HL-60/S4 treated with retinoic acid at 250 ng/mL for 4 days and 3 days (cell line): ENCODE measurements around the gene SERPINB7.
"Not testable (repeated sequence)": the region's sequence is repeated elsewhere in the genome, so short reads cannot be mapped to it uniquely, and the experiment has no call there.

ENCODE experiments used
- in situ Hi-C: fragments of 300-500 bp; cut with MboI; formaldehyde crosslinking; loops from 2 replicates; pipeline ENCODE4 v1.7.0; 2022; ENCODE audit warnings: low sequenced_read_pairs

SERPINB7 gene, protein sequence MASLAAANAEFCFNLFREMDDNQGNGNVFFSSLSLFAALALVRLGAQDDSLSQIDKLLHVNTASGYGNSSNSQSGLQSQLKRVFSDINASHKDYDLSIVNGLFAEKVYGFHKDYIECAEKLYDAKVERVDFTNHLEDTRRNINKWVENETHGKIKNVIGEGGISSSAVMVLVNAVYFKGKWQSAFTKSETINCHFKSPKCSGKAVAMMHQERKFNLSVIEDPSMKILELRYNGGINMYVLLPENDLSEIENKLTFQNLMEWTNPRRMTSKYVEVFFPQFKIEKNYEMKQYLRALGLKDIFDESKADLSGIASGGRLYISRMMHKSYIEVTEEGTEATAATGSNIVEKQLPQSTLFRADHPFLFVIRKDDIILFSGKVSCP

DNA sequence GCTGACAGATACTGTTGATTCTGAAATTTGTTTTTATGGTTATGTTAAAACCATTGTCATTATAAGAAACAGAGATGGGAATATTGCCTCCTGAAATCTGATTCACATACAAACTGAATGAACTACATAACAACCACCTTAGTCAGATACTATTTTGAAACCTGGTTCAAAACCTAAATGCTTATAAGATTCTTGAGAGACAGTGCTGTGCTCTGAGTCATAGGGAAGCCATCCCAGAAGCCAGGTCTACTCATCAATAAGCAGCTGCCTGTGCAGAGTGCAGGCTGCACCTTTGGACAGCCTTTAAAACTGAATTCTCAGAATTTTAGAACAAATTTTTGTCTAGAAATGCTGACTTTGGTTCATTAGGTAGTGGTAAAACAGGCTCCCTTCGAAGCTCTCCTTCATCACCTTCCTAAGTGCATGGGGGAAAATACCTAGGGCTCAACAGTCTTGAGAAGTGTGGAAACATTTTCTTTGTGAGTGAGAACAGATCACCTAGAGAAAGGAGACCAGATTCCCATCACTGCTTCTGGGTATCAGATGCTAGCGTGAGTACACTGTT is at the start of gene SERPINB7:
Gene SERPINB7, plus strand, starts transcription at position 253 of the 565 bp plus-strand sequence. CDS start 6,955 bp downstream, outside the sequence.
- in situ Hi-C loops = no loop called here

DNA sequence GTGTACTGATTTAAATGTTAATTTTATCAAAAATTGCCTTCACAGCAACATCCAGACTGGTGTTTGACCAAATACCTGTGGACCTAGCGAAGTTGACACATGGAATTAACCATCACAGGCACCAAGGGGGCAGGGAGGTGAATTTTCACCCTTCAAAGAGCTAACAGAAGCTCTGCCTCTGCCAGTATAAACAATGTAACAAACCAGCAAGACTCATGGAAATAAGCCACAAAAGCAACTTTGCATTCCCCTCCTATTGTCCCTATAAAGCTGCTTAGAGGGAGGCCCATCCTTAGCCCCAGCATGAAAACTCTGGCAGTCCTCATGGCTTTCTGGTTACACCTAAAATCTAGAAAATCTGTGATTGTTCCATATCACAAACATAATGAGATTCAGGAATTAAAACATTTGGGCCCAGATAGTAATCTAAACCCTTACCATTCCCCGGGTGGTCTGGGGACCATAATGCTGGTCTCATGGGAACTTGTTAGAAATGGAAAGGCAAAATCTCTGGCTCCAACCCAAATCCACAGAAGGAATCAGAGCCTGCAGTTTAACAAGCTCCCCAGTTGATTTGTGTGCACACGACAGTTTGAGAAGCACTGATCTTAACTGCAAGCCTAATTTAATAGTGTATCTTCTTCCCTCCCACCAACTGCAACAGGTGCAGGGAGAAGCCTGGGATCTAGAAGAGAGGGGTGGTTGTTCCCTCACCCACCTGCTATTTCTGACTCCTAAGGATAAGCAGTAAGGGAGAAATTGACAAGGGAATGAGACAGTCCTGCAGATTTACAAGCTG is 49.3 kb upstream of the SERPINB7 start:
- in situ Hi-C loops = no loop called here

DNA sequence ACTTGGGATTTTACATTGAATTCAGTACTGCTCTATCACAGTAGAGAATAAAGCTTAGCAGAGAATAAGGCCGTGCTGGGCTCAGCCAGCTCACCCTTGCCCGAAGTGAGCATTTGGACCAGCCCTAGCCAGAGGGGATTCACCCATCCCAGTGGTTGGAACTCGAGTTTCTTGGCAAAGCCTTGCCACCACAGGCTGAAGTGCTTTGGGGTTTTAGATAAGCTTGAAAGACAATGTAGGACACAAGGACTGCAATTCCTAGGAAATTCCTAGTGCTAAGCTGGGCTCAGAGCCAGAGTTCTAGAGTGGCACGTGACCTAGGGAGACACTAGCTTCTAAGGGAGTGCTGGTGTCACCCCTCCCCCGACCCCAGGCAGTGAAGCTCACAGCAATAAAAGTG is 44.4 kb upstream of the SERPINB7 start:
- in situ Hi-C loops = no loop called here

DNA sequence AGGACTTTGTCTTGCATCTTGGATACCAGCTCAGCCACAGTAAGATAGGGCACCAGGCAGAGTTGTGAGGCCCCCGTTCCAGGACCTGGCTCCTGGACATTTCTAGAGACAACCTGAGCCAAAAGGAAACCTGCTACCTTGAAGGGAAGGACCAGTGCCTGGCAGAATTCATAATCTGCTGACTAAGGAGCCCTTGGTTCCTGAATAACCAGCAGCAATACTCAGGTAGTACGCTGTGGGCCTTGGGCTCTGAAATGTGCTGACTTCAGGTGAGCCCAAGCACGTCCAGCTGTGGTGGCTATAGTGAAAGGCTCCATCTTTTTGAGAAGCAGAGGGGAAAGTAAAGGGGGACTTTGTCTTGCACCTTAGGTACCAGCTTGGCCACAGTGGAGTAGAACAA is 44.0 kb upstream of the SERPINB7 start:
- in situ Hi-C loops = no loop called here

DNA sequence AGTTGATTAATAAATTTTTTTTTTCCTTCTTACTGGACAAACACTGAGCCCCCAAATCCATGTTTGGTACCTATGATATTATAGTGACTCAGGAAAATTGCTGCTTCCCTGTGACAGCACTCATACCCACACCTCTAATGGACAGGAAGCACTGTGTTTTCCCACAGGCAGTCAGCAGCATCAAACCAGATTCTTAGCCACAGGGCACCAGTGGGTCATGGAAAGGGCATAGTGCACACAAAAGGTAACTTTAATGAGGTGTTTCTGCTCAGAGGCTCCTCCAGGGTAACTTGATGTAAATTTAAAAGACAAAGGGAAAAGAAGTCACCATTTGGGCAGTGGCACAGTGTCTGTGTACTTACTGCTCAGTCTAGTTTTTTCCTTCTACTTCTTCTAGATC is 38.3 kb upstream of the SERPINB7 start:
- in situ Hi-C loops = no loop called here

DNA sequence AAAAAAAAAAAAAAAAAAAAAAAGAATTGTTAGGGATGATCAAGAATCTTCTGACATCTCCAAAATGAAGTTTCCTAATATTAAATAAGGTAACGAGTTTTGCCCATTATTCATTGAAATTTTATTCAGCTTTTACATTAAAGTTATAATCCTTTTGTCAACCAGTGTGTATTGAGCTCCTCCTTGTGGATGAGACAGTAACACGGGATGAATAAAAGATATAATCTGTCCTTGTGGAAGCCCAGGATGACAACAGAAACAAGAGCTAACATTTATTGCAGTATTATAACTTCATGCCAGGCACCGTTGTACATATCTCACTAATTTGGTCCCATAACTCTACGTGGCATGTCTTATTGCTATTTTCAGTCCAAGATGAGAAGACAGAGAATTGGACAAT is 33.4 kb upstream of the SERPINB7 start:
- in situ Hi-C loops = no loop called here

DNA sequence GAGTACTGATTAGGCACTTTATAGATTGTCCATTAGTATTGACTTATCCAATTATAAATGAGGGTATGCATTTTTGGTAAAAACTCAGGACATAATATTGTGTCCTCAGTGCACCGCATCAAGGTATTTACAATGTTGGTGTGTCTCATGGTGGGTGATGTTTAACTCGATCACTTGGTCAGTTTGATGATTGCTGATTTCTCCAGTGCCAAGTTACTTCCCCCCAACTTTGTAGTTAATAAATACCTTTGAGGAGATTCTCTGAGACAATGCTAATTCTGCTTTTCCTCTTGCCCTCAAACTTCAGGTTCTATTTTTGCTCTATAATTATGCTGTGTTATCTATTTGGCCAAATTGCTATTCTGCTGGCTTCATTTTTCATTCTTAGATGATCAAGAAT is 28.2 kb upstream of the SERPINB7 start:
- in situ Hi-C loops = no loop called here

DNA sequence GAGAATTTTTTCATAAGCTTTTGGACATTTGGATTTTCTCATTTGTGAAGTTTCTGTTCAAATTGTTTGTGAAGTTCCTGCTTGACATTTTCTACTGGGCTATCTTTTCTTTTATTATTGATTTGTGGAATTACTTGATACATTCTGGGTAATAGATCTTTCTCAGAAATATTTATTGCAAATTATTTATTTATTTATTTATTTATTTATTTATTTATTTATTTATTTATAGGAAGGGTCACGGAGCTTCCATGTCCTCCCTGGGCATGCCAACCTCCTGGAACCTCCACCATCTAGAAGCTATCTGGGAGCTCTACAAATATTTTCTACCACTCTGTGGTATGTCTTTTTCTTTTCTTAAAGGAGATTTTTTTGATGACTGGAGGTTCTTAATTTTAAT is 25.7 kb upstream of the SERPINB7 start:
- in situ Hi-C loops = no loop called here

DNA sequence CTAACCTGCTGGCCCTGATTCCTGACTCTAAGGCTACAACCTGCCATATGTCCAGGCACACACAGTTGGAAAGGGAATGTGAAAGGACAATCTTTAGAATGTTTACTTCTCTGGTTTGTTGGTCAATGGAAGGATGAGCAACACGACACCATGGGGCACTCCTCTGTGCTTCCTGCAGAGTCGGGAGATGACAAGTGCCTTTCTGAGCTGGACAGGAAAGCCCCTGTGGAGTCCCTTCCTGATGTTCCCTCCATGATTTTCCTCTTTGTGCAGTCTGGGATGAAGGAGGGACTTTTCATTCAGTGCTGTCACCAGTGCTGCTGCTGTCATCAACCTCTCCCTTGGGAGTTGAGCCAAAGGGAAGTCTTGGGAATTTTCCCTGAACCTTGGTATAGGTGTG is 22.6 kb upstream of the SERPINB7 start:
- in situ Hi-C loops = no loop called here

DNA sequence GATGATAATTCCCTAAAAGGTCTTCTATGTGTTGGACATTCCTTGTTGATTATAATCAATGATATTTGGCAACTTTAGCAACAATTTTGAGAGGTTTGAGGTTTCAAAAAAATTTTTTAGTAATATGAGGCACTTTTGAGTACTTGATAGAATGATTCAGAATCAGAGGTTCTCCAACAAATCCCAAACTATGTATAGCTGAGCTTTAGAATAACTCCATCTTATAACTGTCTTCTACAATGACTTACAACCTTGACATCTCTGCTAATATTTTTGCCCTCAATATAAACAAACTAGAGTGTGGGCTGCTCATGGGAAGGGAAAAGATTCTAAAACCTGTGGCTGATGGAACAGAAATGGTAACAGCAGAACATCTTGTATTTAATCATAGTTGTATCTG is 21.5 kb upstream of the SERPINB7 start:
- in situ Hi-C loops = no loop called here

DNA sequence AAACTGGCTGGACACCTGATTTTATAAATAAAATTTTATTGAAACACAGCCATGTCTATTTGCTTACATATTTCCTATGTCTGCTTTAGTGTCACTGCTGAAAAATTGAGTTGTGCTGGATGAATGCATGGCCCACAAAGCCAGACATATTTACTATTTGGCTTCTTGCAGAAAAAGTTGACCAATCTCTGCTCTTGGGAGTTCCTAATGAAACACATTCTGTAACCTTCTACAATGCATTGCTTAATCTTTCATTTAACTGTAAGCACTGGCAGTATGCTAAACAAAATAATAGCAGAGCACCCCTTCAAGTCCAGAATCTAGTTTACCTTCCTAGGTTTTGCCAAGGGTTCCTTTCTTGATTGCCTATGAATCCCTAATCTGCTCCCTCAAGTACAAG is 17.7 kb upstream of the SERPINB7 start:
- in situ Hi-C loops = no loop called here

DNA sequence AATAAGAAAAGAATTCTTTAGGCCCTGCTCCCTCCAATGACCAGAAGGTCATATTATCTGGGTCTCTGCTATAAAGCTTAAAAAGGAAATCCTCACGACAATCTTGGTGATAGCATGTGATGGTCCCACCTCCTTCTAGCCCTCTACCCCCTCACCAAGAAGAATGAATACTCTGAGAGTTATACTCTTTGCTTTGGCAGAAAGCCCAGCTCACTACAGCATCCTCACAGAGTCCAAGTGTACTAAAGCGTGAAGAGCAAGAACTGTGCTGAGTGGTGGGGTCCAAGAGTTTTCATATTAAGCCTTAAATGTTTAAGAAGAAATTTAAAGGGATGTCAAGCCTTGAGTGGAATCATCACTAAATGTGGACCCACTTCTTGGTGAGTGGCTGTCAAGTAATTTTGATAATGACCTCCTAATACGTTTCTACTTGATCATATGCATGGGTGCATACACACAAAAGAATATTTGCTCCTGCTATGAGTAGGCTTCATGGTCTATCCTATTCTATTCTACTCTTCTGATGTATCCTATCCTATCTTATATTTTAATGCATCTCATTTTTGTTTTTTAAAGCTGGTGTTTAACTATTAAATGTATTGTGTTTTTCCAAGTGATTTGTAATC is 16.5 kb upstream of the SERPINB7 start:
- in situ Hi-C loops = no loop called here

DNA sequence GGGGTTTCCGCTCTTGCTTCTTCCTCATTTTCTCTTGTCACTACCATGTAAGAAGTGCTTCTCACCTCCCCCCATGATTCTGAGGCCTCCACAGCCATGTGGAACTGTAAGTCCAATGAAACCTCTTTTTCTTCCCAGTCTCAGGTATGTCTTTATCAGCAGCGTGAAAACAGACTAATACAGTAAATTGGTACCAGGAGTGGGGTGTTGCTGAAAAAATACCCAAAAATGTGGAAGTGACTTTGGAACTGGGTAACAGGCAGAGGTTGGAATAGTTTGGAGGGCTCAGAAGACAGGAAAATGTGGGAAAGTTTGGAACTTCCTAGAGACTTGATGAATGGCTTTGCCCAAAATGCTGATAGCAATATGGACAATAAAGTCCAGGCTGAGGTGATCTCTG is 15.4 kb upstream of the SERPINB7 start:
- in situ Hi-C loops = not testable (repeated sequence)

DNA sequence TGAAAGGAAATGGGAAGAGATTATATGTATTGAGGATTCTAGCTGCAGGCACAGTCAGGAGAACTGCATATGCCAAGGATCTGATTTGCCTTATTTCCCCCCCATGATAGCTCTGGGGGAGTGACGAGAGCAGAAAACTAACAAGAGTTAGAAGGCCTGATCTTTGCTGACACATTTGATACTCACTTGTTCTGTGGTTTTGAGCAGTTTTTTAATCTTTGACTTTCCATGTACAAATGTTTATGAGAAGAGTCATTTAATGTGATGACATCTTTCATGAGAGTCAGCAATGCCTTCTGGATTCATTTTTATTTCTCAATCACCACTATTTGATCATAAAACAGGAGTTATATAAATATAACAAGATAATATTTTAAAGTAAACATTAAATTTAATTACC is 12.7 kb upstream of the SERPINB7 start:
- in situ Hi-C loops = no loop called here

DNA sequence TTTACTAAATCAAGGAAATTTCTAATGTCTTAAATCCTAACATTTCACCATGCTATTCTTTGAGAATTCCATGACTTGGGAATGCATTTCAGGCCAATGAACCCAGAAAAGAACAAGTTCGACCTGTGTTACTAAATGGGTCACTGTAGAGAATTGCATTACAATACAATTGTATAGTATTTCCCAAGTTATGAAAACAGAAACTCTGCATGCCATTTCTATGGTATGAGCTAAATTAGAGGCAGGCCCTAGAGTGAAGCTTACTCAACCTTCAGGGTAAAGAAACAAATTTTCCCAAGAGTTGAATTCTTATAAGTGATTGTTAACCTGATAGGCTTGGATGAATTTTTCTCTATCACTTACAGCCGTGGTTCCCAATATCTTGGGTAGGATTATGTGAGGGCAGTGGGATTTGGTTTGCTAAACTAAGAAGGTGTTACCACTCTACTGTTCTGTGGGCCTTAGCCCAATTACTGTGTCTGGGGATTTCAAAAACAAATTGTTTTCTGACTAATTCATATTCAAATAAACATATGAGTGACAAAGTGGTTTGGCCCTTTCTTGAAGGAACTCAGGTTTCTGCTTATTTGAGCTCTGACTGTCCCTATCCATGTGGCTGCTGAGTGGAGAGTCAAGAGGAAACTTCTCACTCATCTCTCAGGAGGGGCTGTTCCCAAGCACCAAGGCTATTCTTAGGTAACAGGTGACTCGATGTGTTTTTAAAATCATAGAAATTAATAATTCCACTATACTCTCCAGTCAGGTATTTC is 11.2 kb upstream of the SERPINB7 start:
- in situ Hi-C loops = no loop called here

DNA sequence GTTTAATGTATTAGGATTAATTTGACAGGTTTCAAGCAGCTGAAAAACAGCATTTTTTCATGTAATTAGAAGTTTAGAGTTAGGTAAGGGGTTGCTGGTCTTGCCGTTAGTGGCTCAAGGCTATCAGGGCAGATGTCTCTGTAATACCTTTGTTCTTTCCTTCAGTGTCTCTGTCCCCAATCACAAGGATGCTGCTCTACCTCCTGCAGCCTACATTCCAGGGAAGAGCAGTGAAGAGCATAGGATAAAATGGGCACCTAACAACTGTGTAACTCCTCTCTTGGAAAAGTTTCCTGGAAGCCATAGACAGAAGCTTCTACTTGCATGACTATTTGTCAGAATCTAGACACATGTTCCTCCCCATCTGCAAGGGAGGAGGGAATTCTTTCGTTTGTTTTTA is 9.4 kb upstream of the SERPINB7 start:
- in situ Hi-C loops = no loop called here

DNA sequence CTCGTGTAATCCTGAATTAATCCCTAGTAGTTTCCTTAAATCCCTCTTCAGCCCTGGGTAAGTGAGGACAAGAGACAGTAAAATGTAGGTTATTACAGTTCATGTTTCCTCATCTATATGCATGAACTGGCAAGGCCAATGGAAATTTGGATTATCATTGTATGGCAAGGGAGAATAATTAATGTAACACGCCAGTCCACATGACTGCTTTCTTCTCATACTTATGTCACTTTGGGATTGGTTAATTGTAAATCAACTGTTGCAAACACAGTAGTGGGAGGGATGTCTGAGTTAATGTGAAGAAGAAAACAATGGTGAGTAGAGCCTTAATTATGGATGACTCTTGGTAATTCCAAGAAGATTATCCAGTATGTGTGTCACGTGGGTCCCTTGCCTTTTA is 1.7 kb upstream of the SERPINB7 start:
- in situ Hi-C loops = no loop called here

DNA sequence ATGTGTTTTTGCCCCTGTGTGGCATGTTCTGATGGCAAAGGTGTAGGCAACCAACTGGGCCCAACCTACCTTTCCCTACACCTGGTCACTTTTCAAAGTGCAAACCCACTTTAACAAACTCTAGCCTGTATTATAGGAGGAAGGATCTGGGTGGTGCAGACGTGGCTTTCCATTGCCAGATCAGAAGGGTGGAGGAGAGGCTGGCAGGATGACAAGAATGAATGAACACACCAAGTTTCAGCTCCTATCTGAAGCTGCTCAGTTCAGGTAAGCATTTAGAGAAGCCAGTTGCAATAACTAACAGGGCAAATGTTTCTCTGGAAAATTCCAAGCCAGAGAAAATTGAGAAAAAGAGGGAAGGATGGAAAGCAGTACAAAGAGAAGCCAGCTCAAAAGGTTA is 707 bp upstream of the SERPINB7 start:
- in situ Hi-C loops = no loop called here

DNA sequence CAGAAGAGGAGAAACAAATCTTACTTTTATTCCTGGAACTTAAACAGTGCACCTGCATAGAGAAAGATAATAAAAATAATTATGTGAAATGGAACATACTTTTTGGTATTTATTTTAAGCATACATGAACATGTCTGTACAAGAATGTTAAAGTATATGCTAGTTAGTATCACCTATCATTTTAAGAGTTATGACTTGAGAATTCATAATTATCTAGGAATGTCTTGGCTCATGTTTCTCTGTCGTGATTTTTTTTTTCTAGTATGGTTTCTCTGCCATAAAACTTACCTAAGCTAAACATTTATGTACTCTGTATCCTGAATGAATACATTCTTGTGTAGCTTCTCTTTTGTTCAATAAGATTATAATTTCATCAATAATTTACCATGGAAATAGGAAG is 4.2 kb downstream of the SERPINB7 start:
- in situ Hi-C loops = no loop called here

DNA sequence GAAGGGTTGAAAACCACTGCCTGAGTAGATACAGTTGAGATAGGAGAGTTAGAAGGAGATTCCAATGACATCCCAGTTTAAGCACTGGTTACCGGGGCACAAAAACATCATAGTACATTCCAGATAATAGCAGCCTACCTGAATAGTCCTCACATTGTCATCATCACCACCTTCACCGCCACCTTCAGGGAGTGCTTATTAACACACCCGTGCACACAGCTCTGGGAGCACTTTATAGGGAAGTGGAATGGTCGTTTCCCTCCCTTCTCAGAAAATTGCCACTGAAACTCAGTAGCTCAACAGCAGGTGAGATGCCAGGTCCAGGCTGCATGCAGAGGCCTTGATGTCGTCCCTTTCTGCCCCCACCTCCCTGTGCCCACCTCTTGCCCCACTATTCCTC is 8.2 kb downstream of the SERPINB7 start:
- in situ Hi-C loops = no loop called here
